ENCODE measurements around the gene NCOA3.

Gene NCOA3

GRCh38 chr20:47684306-47685080 is 182.8 kb downstream of the NCOA3 start:
- no peak for FAIRE-seq

GRCh38 chr20:47686545-47686944 is 184.9 kb downstream of the NCOA3 start:
- no peak for FAIRE-seq

- no peak for FAIRE-seq
Observed at GRCh38 chr20:47687095-47687987, 185.7 kb downstream of the NCOA3 start.

- no peak for FAIRE-seq
Observed at GRCh38 chr20:47688385-47689381, 187.0 kb downstream of the NCOA3 start.

- FAIRE-seq = no peak
Observed at GRCh38 chr20:47689731-47690130, 188.0 kb downstream of the NCOA3 start.

GRCh38 chr20:47691625-47692024 is 189.9 kb downstream of the NCOA3 start:
- FAIRE-seq = no peak

- FAIRE-seq = no peak
Observed at GRCh38 chr20:47694021-47694818, 192.5 kb downstream of the NCOA3 start.

GRCh38 chr20:47696856-47697255 is 195.2 kb downstream of the NCOA3 start:
- FAIRE-seq = no peak

GRCh38 chr20:47698142-47698541 is 196.5 kb downstream of the NCOA3 start:
- FAIRE-seq = no peak

- FAIRE-seq = no peak
Observed at GRCh38 chr20:47699818-47700217, 198.1 kb downstream of the NCOA3 start.

- no peak for FAIRE-seq
Observed at GRCh38 chr20:47700327-47700726, 198.6 kb downstream of the NCOA3 start.

- no peak for FAIRE-seq
Observed at GRCh38 chr20:47701612-47702011, 199.9 kb downstream of the NCOA3 start.

- FAIRE-seq = no peak
Observed at GRCh38 chr20:47703748-47704147, 202.1 kb downstream of the NCOA3 start.

GRCh38 chr20:47704746-47705496 is 203.2 kb downstream of the NCOA3 start:
- no peak for FAIRE-seq

- no peak for FAIRE-seq
Observed at GRCh38 chr20:47705497-47705856, 203.8 kb downstream of the NCOA3 start.

GRCh38 chr20:47706345-47706744 is 204.7 kb downstream of the NCOA3 start:
- no peak for FAIRE-seq

Measured in islet of Langerhans (tissue), 1 donor.